H9 (cell line): ENCODE measurements around the gene NEUROG3. TPM values are rescaled to one million over a fixed set of nuclear protein-coding genes. Genes with fewer than 3 reads are reported as not detected.

Source experiments
- DNase-seq: peaks from one replicate; pipeline ENCODE4 v3.0.0-alpha.2; 2017
- H2AFZ ChIP-seq: one replicate; pipeline ENCODE4 v1.6.1; 2013; ENCODE audit warnings: mild to moderate bottlenecking, low read length, control low read depth, moderate library complexity
- H2AK5ac ChIP-seq: 2 replicates; pipeline ENCODE4 v1.6.1; 2013; ENCODE audit warnings: low read length, control low read depth, mixed read lengths; ENCODE audit not compliant: insufficient read length
- H2BK120ac ChIP-seq: one replicate; pipeline ENCODE4 v1.6.1; 2013; ENCODE audit warnings: low read depth, mild to moderate bottlenecking, low read length, control low read depth, inconsistent platforms; ENCODE audit not compliant: poor library complexity, severe bottlenecking
- H2BK12ac ChIP-seq: 2 replicates; pipeline ENCODE4 v1.6.1; 2013; ENCODE audit warnings: low read length, control low read depth, mixed read lengths, low read depth; ENCODE audit not compliant: insufficient read length
- H2BK15ac ChIP-seq: 2 replicates; pipeline ENCODE4 v1.6.1; 2013; ENCODE audit warnings: low read depth, low read length, control low read depth
- H2BK20ac ChIP-seq: one replicate; pipeline ENCODE4 v1.6.1; 2013; ENCODE audit warnings: low read depth, mild to moderate bottlenecking, low read length, control low read depth, inconsistent platforms; ENCODE audit not compliant: poor library complexity, severe bottlenecking
- H2BK5ac ChIP-seq: 2 replicates; pipeline ENCODE4 v1.6.1; 2013; ENCODE audit warnings: low read length, control low read depth, mixed read lengths; ENCODE audit not compliant: insufficient read length
- H3K14ac ChIP-seq: 2 replicates; pipeline ENCODE4 v1.6.1; 2013; ENCODE audit warnings: low read length, control low read depth; ENCODE audit not compliant: insufficient read depth
- H3K18ac ChIP-seq: 2 replicates; pipeline ENCODE4 v1.6.1; 2013; ENCODE audit warnings: low read depth, mild to moderate bottlenecking, mixed read lengths, low read length, control low read depth; ENCODE audit not compliant: insufficient read length
- H3K23ac ChIP-seq: 2 replicates; pipeline ENCODE4 v1.6.1; 2013; ENCODE audit warnings: low read length, control low read depth, mixed read lengths, low read depth; ENCODE audit not compliant: insufficient read length
- H3K23me2 ChIP-seq: 2 replicates; pipeline ENCODE4 v1.6.1; 2013; ENCODE audit warnings: low read depth, mild to moderate bottlenecking, mixed read lengths, low read length, control low read depth; ENCODE audit not compliant: insufficient read length, poor library complexity, severe bottlenecking
- H3K27ac ChIP-seq: 2 replicates; pipeline ENCODE4 v1.5.1; 2013; ENCODE audit warnings: low read length, control low read depth, mixed read lengths, low read depth; ENCODE audit not compliant: insufficient read length
- H3K27me3 ChIP-seq: 2 replicates; pipeline ENCODE4 v1.6.1; 2013; ENCODE audit warnings: low read length, control low read depth, inconsistent platforms; ENCODE audit not compliant: insufficient read depth
- H3K4ac ChIP-seq: 2 replicates; pipeline ENCODE4 v1.6.1; 2013; ENCODE audit warnings: low read depth, mild to moderate bottlenecking, control low read depth, inconsistent platforms, low read length, moderate library complexity
- H3K4me1 ChIP-seq: 2 replicates; pipeline ENCODE4 v1.6.1; 2013; ENCODE audit warnings: low read length, control low read depth, inconsistent platforms; ENCODE audit not compliant: insufficient read depth
- H3K4me2 ChIP-seq: 2 replicates; pipeline ENCODE4 v1.6.1; 2013; ENCODE audit warnings: low read length, control low read depth, mixed read lengths; ENCODE audit not compliant: insufficient read length, insufficient read depth
- H3K56ac ChIP-seq: 2 replicates; pipeline ENCODE4 v1.6.1; 2013; ENCODE audit warnings: low read depth, mild to moderate bottlenecking, mixed read lengths, low read length, control low read depth; ENCODE audit not compliant: insufficient read length
- H3K79me1 ChIP-seq: 2 replicates; pipeline ENCODE4 v1.6.1; 2013; ENCODE audit warnings: low read depth, mild to moderate bottlenecking, moderate library complexity, low read length, control low read depth, inconsistent platforms; ENCODE audit not compliant: insufficient read depth, poor library complexity, severe bottlenecking
- H3K79me2 ChIP-seq: 2 replicates; pipeline ENCODE4 v1.6.1; 2013; ENCODE audit warnings: low read length, control low read depth, inconsistent platforms; ENCODE audit not compliant: insufficient read depth
- H3K9ac ChIP-seq: 2 replicates; pipeline ENCODE4 v1.6.1; 2013; ENCODE audit warnings: low read length, control low read depth, mixed read lengths; ENCODE audit not compliant: insufficient read length; ENCODE audit errors: extremely low read depth
- H3K9me3 ChIP-seq: one replicate; pipeline ENCODE4 v1.6.1; 2013; ENCODE audit warnings: low read depth, low read length, inconsistent platforms; ENCODE audit not compliant: control insufficient read depth
- H3T11ph ChIP-seq: one replicate; pipeline ENCODE4 v1.6.1; 2013; ENCODE audit warnings: mild to moderate bottlenecking, low read length, control low read depth, inconsistent platforms
- H4K20me1 ChIP-seq: one replicate; pipeline ENCODE4 v1.6.1; 2013; ENCODE audit not compliant: control insufficient read depth, insufficient read length, insufficient read depth
- H4K5ac ChIP-seq: 2 replicates; pipeline ENCODE4 v1.6.1; 2013; ENCODE audit warnings: low read depth, mild to moderate bottlenecking, mixed read lengths, low read length, control low read depth; ENCODE audit not compliant: insufficient read length
- H4K8ac ChIP-seq: replicated peaks from 2 replicates; pipeline ENCODE4 v1.6.1; 2013; ENCODE audit warnings: low read length, control low read depth, mixed read lengths, low read depth; ENCODE audit not compliant: insufficient read length
- H4K91ac ChIP-seq: 2 replicates; pipeline ENCODE4 v1.6.1; 2013; ENCODE audit warnings: low read depth, mild to moderate bottlenecking, moderate library complexity, mixed read lengths, low read length, control low read depth; ENCODE audit not compliant: insufficient read length
- H3K27ac Mint-ChIP-seq, 3 experiments: 2 replicates in 2 of 3; 3 replicates in 1 of 3; pipeline ENCODE4 v1.8.0; 2020 to 2021; ENCODE audit warnings: mixed read lengths in 3 of 3, mild to moderate bottlenecking in 1 of 3, moderate library complexity in 1 of 3
- H3K27me3 Mint-ChIP-seq: 2 replicates; pipeline ENCODE4 v1.8.0; 2021; ENCODE audit warnings: low read depth, mild to moderate bottlenecking, moderate library complexity, mixed read lengths
- H3K36me3 Mint-ChIP-seq, 3 experiments: 2 replicates in 2 of 3; 3 replicates in 1 of 3; pipeline ENCODE4 v1.8.0; 2020 to 2021; ENCODE audit warnings: low read depth in 3 of 3, mixed read lengths in 3 of 3; ENCODE audit not compliant: insufficient read depth in 1 of 3
- H3K4me1 Mint-ChIP-seq, 2 experiments: 2 replicates each; pipeline ENCODE4 v1.8.0; 2020; ENCODE audit warnings: mixed read lengths in 2 of 2
- H3K4me3 Mint-ChIP-seq, 2 experiments: 2 replicates in 1 of 2; 3 replicates in 1 of 2; pipeline ENCODE4 v1.8.0; 2020 to 2021; ENCODE audit warnings: mild to moderate bottlenecking in 2 of 2, mixed read lengths in 2 of 2, moderate library complexity in 1 of 2
- H3K9me3 Mint-ChIP-seq, 2 experiments: 2 replicates in 1 of 2; 3 replicates in 1 of 2; pipeline ENCODE4 v1.8.0; 2020; ENCODE audit warnings: mild to moderate bottlenecking in 2 of 2, mixed read lengths in 2 of 2, moderate library complexity in 1 of 2
- CTCF ChIP-seq: fragments of 200-600 bp; sonication (generic); conservative IDR thresholded peaks from 3 replicates; pipeline ENCODE4 v1.8.0; 2021; ENCODE audit warnings: antibody characterized with exemption, mild to moderate bottlenecking
- total RNA-seq: library from RNA; stranded (reverse); gene quantifications from 2 replicates; pipeline ENCODE4 v1.2.1, GENCODE V29; 2021

NEUROG3 gene
- total RNA-seq, 1 experiment from 2014 or later = not detected

GRCh38 chr10:69612760-69613159 is 39.5 kb upstream of the NEUROG3 start:
- H3K4me1 Mint-ChIP-seq = no peaks in the 10 kb centered on the region
- no peaks in the 10 kb centered on the region for H4K20me1 ChIP-seq
- H2BK120ac ChIP-seq = no peak overlapping the region
- H3K4me1 ChIP-seq = no peaks in the 10 kb centered on the region
- no peak overlapping the region for H3K14ac ChIP-seq
- TF ChIP-seq CTCF = no peak
- no peak overlapping the region for H3K4ac ChIP-seq
- no peak overlapping the region for H3K27ac ChIP-seq
- no peak overlapping the region for H4K91ac ChIP-seq
- no peaks in the 10 kb centered on the region for H3K79me2 ChIP-seq
- no peak overlapping the region for H2AFZ ChIP-seq
- no peak overlapping the region for H3K4me3 Mint-ChIP-seq
- H4K5ac ChIP-seq = no peak overlapping the region
- H3K9me3 ChIP-seq = no peaks in the 10 kb centered on the region
- H3K27me3 ChIP-seq = no peaks in the 10 kb centered on the region
- no peak overlapping the region for H2BK12ac ChIP-seq
- H2BK5ac ChIP-seq = no peak overlapping the region
- no peak overlapping the region for H3K27ac Mint-ChIP-seq
- H3K56ac ChIP-seq = no peak overlapping the region
- no peak overlapping the region for H3K23ac ChIP-seq
- peaks cover 25 to 35% of the 10 kb centered on the region in 2 experiments for H3K9me3 Mint-ChIP-seq
- peaks cover 5 to 10% (median 8%) of the 10 kb centered on the region in 3 experiments; a peak in 5 of 7 replicates for H3K36me3 Mint-ChIP-seq
- no peak overlapping the region for H4K8ac ChIP-seq
- no peak for DNase-seq
- no peak overlapping the region for H2BK15ac ChIP-seq
- H3K27me3 Mint-ChIP-seq = peaks cover 29% of the 10 kb centered on the region
- H3K4me2 ChIP-seq = no peak overlapping the region
- H3K23me2 ChIP-seq = no peaks in the 10 kb centered on the region
- no peak overlapping the region for H3T11ph ChIP-seq
- no peak overlapping the region for H3K18ac ChIP-seq
- H2BK20ac ChIP-seq = no peak overlapping the region
- H3K9ac ChIP-seq = no peak overlapping the region
- H2AK5ac ChIP-seq = no peak overlapping the region
- H3K79me1 ChIP-seq = no peaks in the 10 kb centered on the region
